Choroid plexus epithelial cell (primary cell): Measurements from ENCODE around the gene KCNJ16.

Source experiments
- DNase-seq: peaks from one replicate; pipeline ENCODE4 v3.0.0-alpha.2; 2010; ENCODE audit warnings: low read depth
- H3K4me3 ChIP-seq: 2 replicates; pipeline ENCODE4 v1.5.1; 2011; ENCODE audit warnings: low read depth, mild to moderate bottlenecking, control low read depth, low read length, moderate library complexity
- TF ChIP-seq, protein P1 (sequence below): conservative IDR thresholded peaks from 2 replicates; pipeline ENCODE4 v1.5.1; 2011; ENCODE audit warnings: low read depth, mild to moderate bottlenecking, control low read depth, inconsistent platforms, low read length, moderate library complexity

The KCNJ16 gene

GRCh38 chr17:70184207-70184606 lies 109.2 kb downstream of the KCNJ16 start:
- no peak for DNase-seq
- no peak overlapping the region for H3K4me3 ChIP-seq
- TF ChIP-seq, protein P1, sequence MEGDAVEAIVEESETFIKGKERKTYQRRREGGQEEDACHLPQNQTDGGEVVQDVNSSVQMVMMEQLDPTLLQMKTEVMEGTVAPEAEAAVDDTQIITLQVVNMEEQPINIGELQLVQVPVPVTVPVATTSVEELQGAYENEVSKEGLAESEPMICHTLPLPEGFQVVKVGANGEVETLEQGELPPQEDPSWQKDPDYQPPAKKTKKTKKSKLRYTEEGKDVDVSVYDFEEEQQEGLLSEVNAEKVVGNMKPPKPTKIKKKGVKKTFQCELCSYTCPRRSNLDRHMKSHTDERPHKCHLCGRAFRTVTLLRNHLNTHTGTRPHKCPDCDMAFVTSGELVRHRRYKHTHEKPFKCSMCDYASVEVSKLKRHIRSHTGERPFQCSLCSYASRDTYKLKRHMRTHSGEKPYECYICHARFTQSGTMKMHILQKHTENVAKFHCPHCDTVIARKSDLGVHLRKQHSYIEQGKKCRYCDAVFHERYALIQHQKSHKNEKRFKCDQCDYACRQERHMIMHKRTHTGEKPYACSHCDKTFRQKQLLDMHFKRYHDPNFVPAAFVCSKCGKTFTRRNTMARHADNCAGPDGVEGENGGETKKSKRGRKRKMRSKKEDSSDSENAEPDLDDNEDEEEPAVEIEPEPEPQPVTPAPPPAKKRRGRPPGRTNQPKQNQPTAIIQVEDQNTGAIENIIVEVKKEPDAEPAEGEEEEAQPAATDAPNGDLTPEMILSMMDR, result no peak

GRCh38 chr17:70184770-70185169 lies 109.7 kb downstream of the KCNJ16 start:
- H3K4me3 ChIP-seq, result no peak overlapping the region
- DNase-seq, result peak; percentile 85

More at GRCh38 chr17:70184770-70185169, 109.7 kb downstream of the KCNJ16 start:
- TF ChIP-seq, protein P1, result no peak
